ENCODE results near the gene DOHH. TPM values are rescaled to one million over a fixed set of nuclear protein-coding genes. Genes with fewer than 3 reads are reported as not detected.
A peak's percentile ranks its signal among the peaks of the same experiment; 100 is the strongest.

The DOHH gene
- total and polyA plus RNA-seq, 10 donors, result 6.6 to 16.8 (median 10.7) TPM

GRCh38 chr19:3452171-3452941, 48.1 kb downstream of the DOHH start:
- Histone ChIP-seq H3K9me3 (no peaks in the 10 kb centered on the region), H3K27me3 (replicated peaks in 1 of 7) (no peaks in the 10 kb centered on the region), H3K4me3 (no peak overlapping the region), H3K36me3 (peaks cover 0 to 100% (median 62%) of the 10 kb centered on the region in 6 donors), H3K4me1 (peaks cover 5 to 23% (median 11%) of the 10 kb centered on the region in 6 donors), H3K27ac (peak overlapping the region in 1 of 8 donors; percentile 7)
- DNase-seq, result no peak
- TF ChIP-seq POLR2AphosphoS5 (IDR thresholded peaks at IDR 0.05) (peak in 1 of 3 donors; percentile 38), CTCF (IDR thresholded peaks at IDR 0.05 in 8 of 11, conservative IDR thresholded peaks at IDR 0.05 in 3 of 11) (no peak)
- intact Hi-C loops (cut with DNase I; ENCODE audit: low total_unique reads), result no loop called here
- 89 to 95% (median 93%) methylated on average over 33 to 38 of the region's 38 CpGs for WGBS, 5 donors

- H3K9me3 ChIP-seq, result no peaks in the 10 kb centered on the region
- WGBS, 5 donors, result 81 to 91% (median 88%) methylated on average over 9 to 10 of the region's 10 CpGs
- intact Hi-C loops (cut with DNase I; ENCODE audit: low total_unique reads), result no loop called here
- H3K27ac ChIP-seq, result peak overlapping the region in 7 of 8 donors; percentile 19 to 66 (median 43)
- DNase-seq, result no peak
- no peaks in the 10 kb centered on the region for H3K27me3 ChIP-seq (replicated peaks in 1 of 7)
- H3K36me3 ChIP-seq, result peaks cover 0 to 100% (median 56%) of the 10 kb centered on the region in 6 donors
- no peak overlapping the region for H3K4me3 ChIP-seq
- peaks cover 0 to 14% (median 2%) of the 10 kb centered on the region in 6 donors for H3K4me1 ChIP-seq
- TF ChIP-seq CTCF (IDR thresholded peaks at IDR 0.05 in 8 of 11, conservative IDR thresholded peaks at IDR 0.05 in 3 of 11) (no peak), POLR2A (IDR thresholded peaks at IDR 0.05) (no peak), POLR2AphosphoS5 (IDR thresholded peaks at IDR 0.05) (no peak)
Measured at GRCh38 chr19:3451451-3451866, 49.0 kb downstream of the DOHH start.

DNA sequence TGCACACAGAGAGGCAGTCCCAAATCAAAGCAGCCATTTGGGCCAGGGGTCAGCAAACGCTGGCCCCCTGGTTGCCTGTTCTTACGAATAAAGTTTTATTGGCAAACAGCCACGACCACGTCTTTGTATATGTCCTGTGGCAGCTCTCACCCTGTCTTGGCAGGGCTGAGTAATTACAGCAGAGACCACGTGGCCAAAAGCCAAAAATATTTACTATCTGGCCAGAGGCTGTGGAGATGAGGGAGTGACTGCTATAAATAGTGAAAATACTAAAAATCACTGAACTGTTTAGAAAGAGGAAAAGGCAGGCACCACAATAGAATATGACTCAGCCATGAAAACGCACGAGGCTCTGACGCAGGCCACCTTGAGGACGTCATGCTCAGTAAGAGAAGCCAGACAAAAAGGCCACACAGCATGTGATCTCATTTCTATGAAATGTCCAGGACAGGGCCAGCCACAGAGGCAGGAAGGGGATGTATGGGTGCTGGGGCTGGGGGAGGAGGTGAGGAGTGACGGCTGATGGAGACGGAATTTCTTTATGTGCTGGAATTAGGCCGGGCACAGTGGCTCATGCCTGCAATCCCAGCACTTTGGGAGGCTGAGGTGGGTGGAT, 49.6 kb downstream of the DOHH start:
- H3K4me1 ChIP-seq, result peaks cover 0 to 13% (median 3%) of the 10 kb centered on the region in 6 donors
- H3K9me3 ChIP-seq, result no peaks in the 10 kb centered on the region
- peak overlapping the region in 7 of 8 donors; percentile 19 to 66 (median 43) for H3K27ac ChIP-seq
- H3K36me3 ChIP-seq, result peaks cover 0 to 100% (median 54%) of the 10 kb centered on the region in 6 donors
- H3K27me3 ChIP-seq (replicated peaks in 1 of 7), result no peaks in the 10 kb centered on the region
- TF ChIP-seq POLR2AphosphoS5 (IDR thresholded peaks at IDR 0.05) (peak in 2 of 3 donors; percentile 32 to 68), POLR2A (IDR thresholded peaks at IDR 0.05) (no peak), CTCF (IDR thresholded peaks at IDR 0.05 in 8 of 11, conservative IDR thresholded peaks at IDR 0.05 in 3 of 11) (no peak)
- WGBS, 5 donors, result 59 to 75% (median 62%) methylated on average over 12 of the region's 12 CpGs
- no peak for DNase-seq
- H3K4me3 ChIP-seq, result no peak overlapping the region
- intact Hi-C loops (cut with DNase I; ENCODE audit: low total_unique reads), result no loop called here
